HFFc6 (cell line): Measurements from ENCODE around the gene FMN2. TPM values are rescaled to one million over a fixed set of nuclear protein-coding genes. Genes with fewer than 3 reads are reported as not detected.

ENCODE experiments used
- DNase-seq: peaks from one replicate; pipeline ENCODE4 v3.0.0-alpha.2; 2018
- H3K27ac Mint-ChIP-seq: 2 replicates; pipeline ENCODE4 v1.8.0; 2020; ENCODE audit warnings: mild to moderate bottlenecking, mixed read lengths
- H3K27me3 Mint-ChIP-seq: 2 replicates; pipeline ENCODE4 v1.8.0; 2021; ENCODE audit warnings: mild to moderate bottlenecking, moderate library complexity, mixed read lengths; ENCODE audit not compliant: insufficient read depth
- H3K36me3 Mint-ChIP-seq: 2 replicates; pipeline ENCODE4 v1.8.0; 2021; ENCODE audit warnings: low read depth, mixed read lengths
- H3K4me1 Mint-ChIP-seq: 2 replicates; pipeline ENCODE4 v1.8.0; 2020; ENCODE audit warnings: low read depth, mixed read lengths
- H3K4me3 Mint-ChIP-seq: 2 replicates; pipeline ENCODE4 v1.8.0; 2020; ENCODE audit warnings: mild to moderate bottlenecking, moderate library complexity, mixed read lengths
- H3K9me3 Mint-ChIP-seq: 2 replicates; pipeline ENCODE4 v1.8.0; 2020; ENCODE audit warnings: mild to moderate bottlenecking, mixed read lengths
- CTCF ChIP-seq: fragments of 200-600 bp; sonication (generic); IDR thresholded peaks from 2 replicates; pipeline ENCODE4 v1.5.0; 2021; ENCODE audit warnings: antibody characterized with exemption, mild to moderate bottlenecking
- total RNA-seq, 6 experiments: library from RNA; stranded (reverse); fragmentation: NEBNext Ultra II Directional; extraction: Animal tissue kit (Norgen Biotek cat#: 25700); gene quantifications; 2 replicates in 1 of 6; 3 replicates in 5 of 6; pipeline ENCODE4 v1.2.3, GENCODE V29; 2021

FMN2 gene
- total RNA-seq, 6 experiments from 2014 or later = 82.6 to 115 (median 96.4) TPM

GRCh38 chr1:240401731-240402130 lies 310.0 kb downstream of the FMN2 start:
- Mint-ChIP-seq H3K27ac (no peak overlapping the region; the same call in 1 of the 2 replicates), H3K4me3 (no peak overlapping the region), H3K4me1 (peaks cover 54% of the 10 kb centered on the region), H3K27me3 (peaks cover 24% of the 10 kb centered on the region), H3K36me3 (peaks cover 51% of the 10 kb centered on the region), H3K9me3 (no peaks in the 10 kb centered on the region)
- DNase-seq = no peak
- no peak for TF ChIP-seq CTCF

GRCh38 chr1:240402326-240402725 lies 310.6 kb downstream of the FMN2 start:
- Mint-ChIP-seq H3K9me3 (no peaks in the 10 kb centered on the region), H3K36me3 (peaks cover 48% of the 10 kb centered on the region), H3K27me3 (peaks cover 24% of the 10 kb centered on the region), H3K4me3 (no peak overlapping the region), H3K4me1 (peaks cover 48% of the 10 kb centered on the region), H3K27ac (no peak overlapping the region)
- no peak for DNase-seq
- no peak for TF ChIP-seq CTCF

- Mint-ChIP-seq H3K9me3 (no peaks in the 10 kb centered on the region), H3K27me3 (peaks cover 23% of the 10 kb centered on the region)
- DNase-seq = no peak
These were observed 312.6 kb downstream of the FMN2 start for GRCh38 chr1:240404286-240404685.

GRCh38 chr1:240405751-240406150 lies 314.1 kb downstream of the FMN2 start:
- TF ChIP-seq CTCF = no peak
- no peak overlapping the region for H3K4me3 Mint-ChIP-seq
- 0 out of 2 replicates have a peak overlapping the region, but pooled peaks have one; percentile 21 for H3K27ac Mint-ChIP-seq
- no peak for DNase-seq
- peaks cover 16% of the 10 kb centered on the region for H3K27me3 Mint-ChIP-seq
- peaks cover 44% of the 10 kb centered on the region for H3K36me3 Mint-ChIP-seq
- H3K9me3 Mint-ChIP-seq = no peaks in the 10 kb centered on the region
- peaks cover 16% of the 10 kb centered on the region for H3K4me1 Mint-ChIP-seq

More at GRCh38 chr1:240404286-240404685, 312.6 kb downstream of the FMN2 start:
- TF ChIP-seq CTCF = no peak
- Mint-ChIP-seq H3K4me1 (peaks cover 30% of the 10 kb centered on the region), H3K36me3 (peaks cover 48% of the 10 kb centered on the region), H3K4me3 (no peak overlapping the region; the same call in 1 of the 2 replicates), H3K27ac (peak overlapping the region; percentile 33; the same call in 1 of the 2 replicates)

- peaks cover 25% of the 10 kb centered on the region for H3K27me3 Mint-ChIP-seq
- no peak for TF ChIP-seq CTCF
- H3K36me3 Mint-ChIP-seq = peaks cover 52% of the 10 kb centered on the region
- H3K9me3 Mint-ChIP-seq = no peaks in the 10 kb centered on the region
- peaks cover 20% of the 10 kb centered on the region for H3K4me1 Mint-ChIP-seq
- H3K27ac Mint-ChIP-seq = no peak overlapping the region; the same call in 1 of the 2 replicates
- no peak overlapping the region for H3K4me3 Mint-ChIP-seq
- no peak for DNase-seq
These were observed 315.7 kb downstream of the FMN2 start for GRCh38 chr1:240407407-240407806.

- Mint-ChIP-seq H3K27me3 (peaks cover 31% of the 10 kb centered on the region), H3K27ac (no peak overlapping the region), H3K4me3 (no peak overlapping the region), H3K9me3 (no peaks in the 10 kb centered on the region), H3K4me1 (peaks cover 33% of the 10 kb centered on the region), H3K36me3 (peaks cover 56% of the 10 kb centered on the region)
- no peak for TF ChIP-seq CTCF
- no peak for DNase-seq
These were observed 317.9 kb downstream of the FMN2 start for GRCh38 chr1:240409615-240410014.
